Ascending aorta (tissue), 2 donors: ENCODE results near the gene RPL5. TPM values are rescaled to one million over a fixed set of nuclear protein-coding genes. Genes with fewer than 3 reads are reported as not detected.

Experiments
- DNase-seq, 2 donors: peaks; one replicate each; pipeline ENCODE4 v3.0.0-alpha.2; 2019; ENCODE audit warnings: low spot score in 2 of 2
- H3K27ac ChIP-seq, 2 donors: fragments of 200-600 bp; sonication (generic); one replicate each; pipeline ENCODE4 v1.5.1; 2016 to 2017; ENCODE audit warnings: mild to moderate bottlenecking in 1 of 2
- H3K27me3 ChIP-seq: fragments of 200-600 bp; sonication (generic); one replicate; pipeline ENCODE4 v1.5.1; 2017
- H3K36me3 ChIP-seq, 2 donors: fragments of 200-600 bp; sonication (generic); one replicate each; pipeline ENCODE4 v1.5.1; 2016
- H3K4me1 ChIP-seq, 2 donors: fragments of 200-600 bp; sonication (generic); one replicate each; pipeline ENCODE4 v1.5.1; 2016 to 2017; ENCODE audit warnings: mild to moderate bottlenecking in 1 of 2
- H3K4me3 ChIP-seq, 2 donors: fragments of 200-600 bp; sonication (generic); one replicate each; pipeline ENCODE4 v1.5.1; 2016 to 2017; ENCODE audit warnings: mild to moderate bottlenecking in 1 of 2
- H3K9me3 ChIP-seq, 2 donors: fragments of 200-600 bp; sonication (generic); one replicate each; pipeline ENCODE4 v1.5.1; 2016
- CTCF ChIP-seq, 3 experiments: fragments of 200-600 bp in 2 of 3; fragments of 450-650 bp in 1 of 3; sonication (generic) in 2 of 3; IDR thresholded peaks; one replicate each; pipeline ENCODE4 v1.5.1; 2016 to 2019; ENCODE audit warnings: antibody characterized with exemption in 3 of 3, mild to moderate bottlenecking in 1 of 3, moderate library complexity in 1 of 3
- intact Hi-C: fragments of 100-400 bp; cut with DNase I; formaldehyde crosslinking; loops from one replicate; pipeline ENCODE4 v1.15.1; 2023
- total RNA-seq: library from RNA; depleted of rRNA; stranded (reverse); fragments of >200 nt; gene quantifications from one replicate; pipeline ENCODE4 v1.1.0, GENCODE V29; 2016

The RPL5 gene
- total RNA-seq, 1 donor from 2014 or later, result 617 TPM

- Histone ChIP-seq H3K36me3 (no peaks in the 10 kb centered on the region), H3K27me3 (no peaks in the 10 kb centered on the region), H3K9me3 (no peaks in the 10 kb centered on the region), H3K27ac (peak overlapping the region; percentile 50 to 76), H3K4me1 (peaks cover 0 to 9% of the 10 kb centered on the region in 2 donors), H3K4me3 (no peak overlapping the region)
- TF ChIP-seq CTCF (IDR thresholded peaks at IDR 0.05), result no peak
- no peak for DNase-seq
- intact Hi-C loops, result loop anchor here (2.0 kb wide), 1 partner anchor 26 kb away; no protein-coding TSS in a partner anchor
These were observed 26.6 kb upstream of the RPL5 start for GRCh38 chr1:92805216-92805615.

GRCh38 chr1:92808381-92808780 lies 23.5 kb upstream of the RPL5 start:
- Histone ChIP-seq H3K27ac (no peak overlapping the region), H3K4me3 (no peak overlapping the region), H3K36me3 (no peaks in the 10 kb centered on the region), H3K4me1 (peaks cover 0 to 9% of the 10 kb centered on the region in 2 donors), H3K9me3 (no peaks in the 10 kb centered on the region), H3K27me3 (no peaks in the 10 kb centered on the region)
- intact Hi-C loops, result no loop called here
- DNase-seq, result no peak
- TF ChIP-seq CTCF (IDR thresholded peaks at IDR 0.05), result no peak

GRCh38 chr1:92816732-92817131 lies 15.1 kb upstream of the RPL5 start:
- Histone ChIP-seq H3K9me3 (no peaks in the 10 kb centered on the region), H3K27me3 (no peaks in the 10 kb centered on the region), H3K4me3 (no peak overlapping the region), H3K27ac (no peak overlapping the region), H3K36me3 (no peaks in the 10 kb centered on the region), H3K4me1 (no peaks in the 10 kb centered on the region)
- no peak for TF ChIP-seq CTCF (IDR thresholded peaks at IDR 0.05)
- intact Hi-C loops, result no loop called here
- no peak for DNase-seq

GRCh38 chr1:92817137-92817697 lies 14.6 kb upstream of the RPL5 start:
- Histone ChIP-seq H3K4me3 (no peak overlapping the region), H3K27ac (no peak overlapping the region), H3K27me3 (no peaks in the 10 kb centered on the region), H3K4me1 (no peaks in the 10 kb centered on the region), H3K9me3 (no peaks in the 10 kb centered on the region), H3K36me3 (no peaks in the 10 kb centered on the region)
- DNase-seq, result no peak
- intact Hi-C loops, result no loop called here
- TF ChIP-seq CTCF (IDR thresholded peaks at IDR 0.05), result no peak

GRCh38 chr1:92817986-92818764 lies 13.7 kb upstream of the RPL5 start:
- H3K9me3 ChIP-seq, result no peaks in the 10 kb centered on the region
- intact Hi-C loops, result no loop called here
- H3K27me3 ChIP-seq, result no peaks in the 10 kb centered on the region
- no peak overlapping the region for H3K4me3 ChIP-seq
- no peaks in the 10 kb centered on the region for H3K36me3 ChIP-seq
- peak; percentile 45 to 69 (median 54) for TF ChIP-seq CTCF (IDR thresholded peaks at IDR 0.05)
- no peak overlapping the region for H3K27ac ChIP-seq
- no peak for DNase-seq
- H3K4me1 ChIP-seq, result no peaks in the 10 kb centered on the region
